HUES64 (cell line): ENCODE data around the gene CLTA.
"Not testable (repeated sequence)": the region's sequence is repeated elsewhere in the genome, so short reads cannot be mapped to it uniquely, and the experiment has no call there.

Experiments
- H3K27ac ChIP-seq: 2 replicates; pipeline ENCODE4 v1.7.0; 2013; ENCODE audit warnings: low read depth, low read length, inconsistent platforms
- H3K27me3 ChIP-seq: 2 replicates; pipeline ENCODE4 v1.6.1; 2013; ENCODE audit warnings: mild to moderate bottlenecking, low read length; ENCODE audit not compliant: insufficient read depth
- H3K36me3 ChIP-seq: 2 replicates; pipeline ENCODE4 v1.6.1; 2013; ENCODE audit warnings: mild to moderate bottlenecking, low read length; ENCODE audit not compliant: insufficient read depth
- H3K4me1 ChIP-seq: 2 replicates; pipeline ENCODE4 v1.6.1; 2013; ENCODE audit warnings: mild to moderate bottlenecking, low read length, moderate library complexity; ENCODE audit not compliant: insufficient read depth
- H3K4me3 ChIP-seq: 2 replicates; pipeline ENCODE4 v1.5.1; 2013; ENCODE audit warnings: mild to moderate bottlenecking, low read length, moderate library complexity
- H3K9ac ChIP-seq: 2 replicates; pipeline ENCODE4 v1.6.1; 2013; ENCODE audit warnings: mild to moderate bottlenecking, low read depth, low read length
- H3K9me3 ChIP-seq: 2 replicates; pipeline ENCODE4 v1.6.1; 2013; ENCODE audit warnings: low read depth, low read length; ENCODE audit not compliant: insufficient read depth
- WGBS: fragments of 150-250, 120-280 bp; methylation state at CpG from one replicate; pipeline ENCODE4 v1.1.7; 2013; ENCODE audit warnings: missing lambda C conversion rate; 5-methylcytosine and 5-hydroxymethylcytosine counted together

Gene CLTA

GRCh38 chr9:36213387-36213786 is 22.7 kb downstream of the CLTA start:
- Histone ChIP-seq H3K36me3 (peaks cover 89% of the 10 kb centered on the region), H3K27ac (no peak overlapping the region), H3K9me3 (no peaks in the 10 kb centered on the region), H3K9ac (no peak overlapping the region), H3K27me3 (no peaks in the 10 kb centered on the region), H3K4me1 (no peaks in the 10 kb centered on the region), H3K4me3 (no peak overlapping the region)
- WGBS, result 95% methylated on average over 4 of the region's 4 CpGs

GRCh38 chr9:36213989-36214388 is 23.3 kb downstream of the CLTA start:
- Histone ChIP-seq H3K36me3 (peaks cover 89% of the 10 kb centered on the region), H3K9me3 (no peaks in the 10 kb centered on the region), H3K9ac (no peak overlapping the region), H3K4me3 (no peak overlapping the region), H3K27ac (no peak overlapping the region), H3K27me3 (no peaks in the 10 kb centered on the region), H3K4me1 (no peaks in the 10 kb centered on the region)
- 98% methylated on average over 4 of the region's 4 CpGs for WGBS

DNA sequence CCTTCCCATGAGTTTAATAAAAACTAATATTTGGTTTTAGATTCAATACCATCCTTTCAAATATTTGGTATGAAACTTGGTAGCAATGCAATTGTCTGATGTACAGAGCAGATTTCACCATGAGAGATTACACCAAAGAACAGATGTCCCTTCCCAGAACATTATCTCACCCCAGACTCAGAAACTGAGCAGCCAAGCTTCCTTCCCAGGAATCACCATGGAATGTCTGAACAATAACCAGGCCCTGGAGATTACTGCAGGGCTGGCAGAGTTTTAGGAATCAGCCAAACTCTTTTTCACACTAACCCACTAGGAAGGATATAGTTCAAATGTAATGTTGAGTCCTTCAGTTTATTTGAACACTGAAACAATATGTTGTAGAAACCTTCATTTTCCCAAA is 23.9 kb downstream of the CLTA start:
- H3K4me3 ChIP-seq, result no peak overlapping the region
- no peaks in the 10 kb centered on the region for H3K9me3 ChIP-seq
- no peaks in the 10 kb centered on the region for H3K4me1 ChIP-seq
- H3K36me3 ChIP-seq, result peaks cover 89% of the 10 kb centered on the region
- no peak overlapping the region for H3K27ac ChIP-seq
- no peak overlapping the region for H3K9ac ChIP-seq
- no peaks in the 10 kb centered on the region for H3K27me3 ChIP-seq

- H3K4me3 ChIP-seq, result no peak overlapping the region
- no peaks in the 10 kb centered on the region for H3K27me3 ChIP-seq
- H3K4me1 ChIP-seq, result no peaks in the 10 kb centered on the region
- no peak overlapping the region for H3K9ac ChIP-seq
- WGBS, result 85% methylated on average over 12 of the region's 13 CpGs
- peaks cover 2% of the 10 kb centered on the region; the same call in 1 of the 2 replicates for H3K9me3 ChIP-seq
- peaks cover 86% of the 10 kb centered on the region for H3K36me3 ChIP-seq
- H3K27ac ChIP-seq, result no peak overlapping the region
Observed at GRCh38 chr9:36217256-36217968, 26.7 kb downstream of the CLTA start.

DNA sequence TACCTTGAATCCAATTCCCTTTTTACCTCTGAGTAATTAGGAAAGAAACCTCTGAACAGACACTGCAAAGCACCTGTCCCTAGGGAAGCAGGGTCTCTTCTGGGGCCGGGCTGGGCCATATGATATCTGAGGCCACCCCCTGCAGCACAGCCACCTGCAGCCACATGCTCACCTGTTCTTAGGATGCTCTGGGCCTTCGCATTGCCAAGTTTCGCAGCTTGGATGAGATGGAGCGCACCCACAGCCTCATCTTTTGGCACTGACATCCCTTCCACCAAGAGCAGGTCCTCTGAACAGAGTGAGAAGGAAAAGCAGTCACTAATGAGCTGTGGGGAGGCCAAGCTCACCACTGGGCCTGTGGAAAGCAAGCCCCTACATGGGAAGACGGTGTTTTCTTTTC is 27.3 kb downstream of the CLTA start:
- Histone ChIP-seq H3K27me3 (no peaks in the 10 kb centered on the region), H3K9me3 (peaks cover 4% of the 10 kb centered on the region; the same call in 1 of the 2 replicates), H3K27ac (no peak overlapping the region), H3K4me1 (no peaks in the 10 kb centered on the region), H3K36me3 (peaks cover 86% of the 10 kb centered on the region), H3K9ac (no peak overlapping the region), H3K4me3 (no peak overlapping the region)
- 95% methylated on average over 5 of the region's 5 CpGs for WGBS

GRCh38 chr9:36218411-36218901 is 27.7 kb downstream of the CLTA start:
- Histone ChIP-seq H3K9ac (no peak overlapping the region), H3K9me3 (peaks cover 4% of the 10 kb centered on the region; the same call in 1 of the 2 replicates), H3K4me3 (no peak overlapping the region), H3K36me3 (peaks cover 87% of the 10 kb centered on the region), H3K4me1 (no peaks in the 10 kb centered on the region), H3K27ac (no peak overlapping the region), H3K27me3 (no peaks in the 10 kb centered on the region)
- WGBS, result 93% methylated on average over 7 of the region's 7 CpGs

- WGBS, result 97% methylated on average over 3 of the region's 3 CpGs
- H3K27me3 ChIP-seq, result no peaks in the 10 kb centered on the region
- H3K27ac ChIP-seq, result no peak overlapping the region
- no peak overlapping the region for H3K4me3 ChIP-seq
- no peak overlapping the region for H3K9ac ChIP-seq
- peaks cover 4% of the 10 kb centered on the region; the same call in 1 of the 2 replicates for H3K9me3 ChIP-seq
- H3K4me1 ChIP-seq, result no peaks in the 10 kb centered on the region
- peaks cover 79% of the 10 kb centered on the region for H3K36me3 ChIP-seq
Observed at GRCh38 chr9:36221667-36222066, 30.9 kb downstream of the CLTA start.

GRCh38 chr9:36222449-36222848 is 31.7 kb downstream of the CLTA start:
- H3K4me1 ChIP-seq, result no peaks in the 10 kb centered on the region
- no peak overlapping the region for H3K27ac ChIP-seq
- no peaks in the 10 kb centered on the region for H3K27me3 ChIP-seq
- H3K9ac ChIP-seq, result no peak overlapping the region
- H3K36me3 ChIP-seq, result peaks cover 80% of the 10 kb centered on the region
- H3K4me3 ChIP-seq, result no peak overlapping the region
- 100% methylated on average over 1 of the region's 1 CpG for WGBS
- peaks cover 4% of the 10 kb centered on the region; the same call in 1 of the 2 replicates for H3K9me3 ChIP-seq

DNA sequence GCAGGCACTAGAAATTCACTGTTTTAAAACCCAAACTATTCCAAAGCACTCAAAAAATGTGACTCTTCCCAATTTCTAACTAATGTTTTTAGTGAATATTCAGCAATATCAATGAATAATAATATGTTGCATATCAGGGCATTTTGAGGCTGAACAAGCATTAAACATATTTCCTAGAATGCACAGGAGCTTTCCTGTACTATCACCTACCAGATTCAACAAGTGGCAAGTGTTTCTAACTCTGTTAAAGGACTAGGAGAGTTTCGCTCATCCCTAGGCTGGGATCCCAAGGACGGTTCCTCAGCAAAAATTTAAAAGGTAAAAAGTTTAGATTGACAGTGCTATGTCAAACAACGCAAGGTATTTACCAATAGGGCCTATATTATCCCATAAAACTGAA is 46.5 kb downstream of the CLTA start:
- 96% methylated on average over 2 of the region's 3 CpGs for WGBS
- Histone ChIP-seq H3K9me3 (no peaks in the 10 kb centered on the region), H3K4me3 (no peak overlapping the region), H3K4me1 (no peaks in the 10 kb centered on the region), H3K27ac (no peak overlapping the region), H3K36me3 (peaks cover 25% of the 10 kb centered on the region), H3K27me3 (no peaks in the 10 kb centered on the region), H3K9ac (no peak overlapping the region)

DNA sequence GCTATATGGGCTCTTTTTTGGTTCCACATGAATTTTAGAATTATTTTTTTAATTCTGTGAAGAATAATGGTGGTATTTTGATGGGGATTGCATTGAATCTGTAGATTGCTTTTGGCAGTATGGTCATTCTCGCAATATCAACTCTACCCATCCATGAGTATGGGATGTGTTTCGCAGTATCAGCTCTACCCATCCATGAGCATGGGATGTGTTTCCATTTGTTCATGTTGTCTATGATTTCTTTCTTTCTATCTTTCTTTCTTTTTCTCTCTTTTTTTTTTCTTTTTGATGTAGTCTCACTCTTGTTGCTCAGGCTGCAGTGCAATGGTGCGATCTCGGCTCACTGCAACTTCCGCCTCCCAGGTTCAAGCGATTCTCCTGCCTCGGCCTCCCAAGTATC is 48.5 kb downstream of the CLTA start:
- H3K4me1 ChIP-seq, H3K9me3 ChIP-seq, H3K4me3 ChIP-seq, H3K27ac ChIP-seq, H3K9ac ChIP-seq, H3K27me3 ChIP-seq: not testable (repeated sequence)
- WGBS, result 99% methylated on average over 6 of the region's 7 CpGs
- peaks cover 16% of the 10 kb centered on the region; the same call in 1 of the 2 replicates for H3K36me3 ChIP-seq

- not testable (repeated sequence) for H3K4me3 ChIP-seq, H3K9me3 ChIP-seq, H3K27ac ChIP-seq, H3K27me3 ChIP-seq, H3K4me1 ChIP-seq, H3K9ac ChIP-seq
- 98% methylated on average over 3 of the region's 3 CpGs for WGBS
- H3K36me3 ChIP-seq, result peaks cover 17% of the 10 kb centered on the region; the same call in 1 of the 2 replicates
Observed at GRCh38 chr9:36239675-36240074, 49.0 kb downstream of the CLTA start.

DNA sequence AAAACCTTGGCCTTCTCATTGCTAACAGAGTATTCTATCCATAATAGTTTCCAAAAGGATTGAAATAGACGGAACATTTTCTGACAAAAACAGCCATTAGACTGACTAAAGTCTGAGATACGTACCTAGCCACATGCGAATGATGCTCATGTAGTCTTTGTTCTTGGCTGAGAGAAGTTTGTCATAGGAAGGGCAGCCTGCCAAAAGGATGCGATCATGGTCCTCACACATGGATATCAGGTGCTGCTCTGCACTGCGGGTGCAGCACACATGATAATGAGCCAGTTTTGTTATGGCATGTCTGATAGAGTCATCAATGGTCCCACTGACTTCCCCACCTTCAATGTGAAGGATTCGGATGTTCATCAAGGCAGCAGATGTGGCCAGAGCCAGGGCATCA is 55.2 kb downstream of the CLTA start:
- Histone ChIP-seq H3K9me3 (no peaks in the 10 kb centered on the region), H3K4me3 (no peak overlapping the region), H3K27ac (no peak overlapping the region), H3K36me3 (peaks cover 28% of the 10 kb centered on the region), H3K4me1 (no peaks in the 10 kb centered on the region), H3K9ac (no peak overlapping the region), H3K27me3 (no peaks in the 10 kb centered on the region)
- WGBS, result 94% methylated on average over 6 of the region's 6 CpGs
